ENCODE data around the gene SPACA9.

Gene SPACA9

GRCh38 chr9:132842124-132843044 is 36.3 kb upstream of the SPACA9 start:
- DNase-seq (ENCODE audit: low read depth, low spot score) = no peak
- Histone ChIP-seq H3K9me3 (ENCODE audit: low read depth, low read length) (no peaks in the 10 kb centered on the region), H3K27ac (no peak overlapping the region), H3K9ac (ENCODE audit: insufficient read length) (no peak overlapping the region), H3K4me3 (no peak overlapping the region), H3K36me3 (ENCODE audit: insufficient read depth, low read length) (no peaks in the 10 kb centered on the region)
- TF ChIP-seq POLR2AphosphoS5 (IDR thresholded peaks at IDR 0.05; ENCODE audit: borderline replicate concordance, low read depth, low read length) (no peak), EZH2 (IDR thresholded peaks at IDR 0.05) (no peak), FOXP2 (optimal IDR thresholded peaks at IDR 0.05; ENCODE audit: control extremely low read depth, extremely low read length, insufficient read depth) (no peak)

- H3K9me3 ChIP-seq (ENCODE audit: low read depth, low read length) = no peaks in the 10 kb centered on the region
- H3K27ac ChIP-seq = no peak overlapping the region
- H3K4me3 ChIP-seq = no peak overlapping the region
- DNase-seq (ENCODE audit: low read depth, low spot score) = no peak
- TF ChIP-seq FOXP2 (optimal IDR thresholded peaks at IDR 0.05; ENCODE audit: control extremely low read depth, extremely low read length, insufficient read depth) (no peak), EZH2 (IDR thresholded peaks at IDR 0.05) (no peak), POLR2AphosphoS5 (IDR thresholded peaks at IDR 0.05; ENCODE audit: borderline replicate concordance, low read depth, low read length) (no peak)
- no peak overlapping the region for H3K9ac ChIP-seq (ENCODE audit: insufficient read length)
- H3K36me3 ChIP-seq (ENCODE audit: insufficient read depth, low read length) = no peaks in the 10 kb centered on the region
Observed at GRCh38 chr9:132846109-132846917, 32.4 kb upstream of the SPACA9 start.

DNA sequence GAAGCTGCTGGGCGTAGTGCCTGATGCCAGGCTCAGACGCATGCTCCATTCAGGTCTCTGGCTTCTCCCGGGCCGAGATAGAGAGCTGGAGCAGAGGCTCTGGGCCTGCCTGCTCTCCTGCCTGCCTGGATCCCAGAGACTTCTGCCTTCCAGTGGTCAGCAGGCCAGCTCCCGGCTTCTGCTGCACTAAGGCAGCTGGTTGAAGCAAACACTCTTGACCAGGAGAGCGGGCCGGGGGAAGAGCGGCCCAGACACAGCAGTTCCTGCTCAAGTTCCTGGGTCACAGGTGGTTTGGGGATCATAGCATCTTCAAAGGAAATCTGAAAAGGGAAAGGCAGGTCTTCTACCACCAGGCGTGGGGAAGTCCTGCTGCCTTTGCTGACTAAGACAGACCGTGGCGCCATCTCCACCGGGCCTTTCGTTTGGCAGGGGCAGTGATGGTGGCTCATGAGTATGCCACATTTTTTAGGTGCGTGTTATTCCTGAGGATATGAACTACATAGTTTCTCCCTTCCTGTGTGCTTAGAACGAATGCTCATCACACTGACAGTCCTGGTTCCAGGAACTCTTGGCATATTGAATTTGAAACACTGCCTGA is 31.7 kb upstream of the SPACA9 start:
- Histone ChIP-seq H3K4me3 (no peak overlapping the region), H3K27ac (no peak overlapping the region), H3K9me3 (ENCODE audit: low read depth, low read length) (no peaks in the 10 kb centered on the region), H3K36me3 (ENCODE audit: insufficient read depth, low read length) (no peaks in the 10 kb centered on the region), H3K9ac (ENCODE audit: insufficient read length) (no peak overlapping the region)
- TF ChIP-seq POLR2AphosphoS5 (IDR thresholded peaks at IDR 0.05; ENCODE audit: borderline replicate concordance, low read depth, low read length) (no peak), FOXP2 (optimal IDR thresholded peaks at IDR 0.05; ENCODE audit: control extremely low read depth, extremely low read length, insufficient read depth) (no peak), EZH2 (IDR thresholded peaks at IDR 0.05) (no peak)
- no peak for DNase-seq (ENCODE audit: low read depth, low spot score)

DNA sequence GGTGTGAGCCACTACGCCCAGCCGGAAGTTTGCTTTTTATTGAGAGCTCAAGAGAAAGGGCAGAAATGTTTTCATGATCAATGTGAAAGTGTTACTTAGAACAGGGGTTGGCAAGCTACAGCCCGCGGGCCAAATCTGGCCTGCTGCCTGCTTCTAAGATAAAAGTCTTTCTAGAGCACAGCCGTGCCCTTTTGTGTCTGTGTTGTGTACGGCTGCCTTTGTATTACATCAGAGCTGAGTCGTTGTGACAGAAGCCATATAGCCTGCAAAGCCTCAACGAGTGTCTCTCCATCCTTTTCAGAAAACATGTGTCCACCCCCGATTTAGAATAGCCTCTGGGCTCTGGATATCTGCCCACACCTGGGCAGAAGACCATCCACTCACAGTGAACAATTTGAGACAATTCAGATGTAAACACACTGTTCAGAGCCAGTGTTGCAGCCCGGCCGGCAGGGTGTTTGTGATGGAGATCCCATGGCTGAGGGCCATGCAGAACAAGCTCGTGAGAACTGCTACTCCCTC is 29.5 kb upstream of the SPACA9 start:
- Histone ChIP-seq H3K9me3 (ENCODE audit: low read depth, low read length) (no peaks in the 10 kb centered on the region), H3K36me3 (ENCODE audit: insufficient read depth, low read length) (no peaks in the 10 kb centered on the region), H3K4me3 (no peak overlapping the region), H3K9ac (ENCODE audit: insufficient read length) (no peak overlapping the region), H3K27ac (no peak overlapping the region)
- no peak for DNase-seq (ENCODE audit: low read depth, low spot score)
- TF ChIP-seq EZH2 (IDR thresholded peaks at IDR 0.05) (no peak), FOXP2 (optimal IDR thresholded peaks at IDR 0.05; ENCODE audit: control extremely low read depth, extremely low read length, insufficient read depth) (no peak), POLR2AphosphoS5 (IDR thresholded peaks at IDR 0.05; ENCODE audit: borderline replicate concordance, low read depth, low read length) (no peak)

GRCh38 chr9:132853482-132853881 is 25.2 kb upstream of the SPACA9 start:
- no peak overlapping the region for H3K27ac ChIP-seq
- H3K36me3 ChIP-seq (ENCODE audit: insufficient read depth, low read length) = no peaks in the 10 kb centered on the region
- no peaks in the 10 kb centered on the region for H3K9me3 ChIP-seq (ENCODE audit: low read depth, low read length)
- H3K9ac ChIP-seq (ENCODE audit: insufficient read length) = no peak overlapping the region
- DNase-seq (ENCODE audit: low read depth, low spot score) = no peak
- H3K4me3 ChIP-seq = no peak overlapping the region
- TF ChIP-seq POLR2AphosphoS5 (IDR thresholded peaks at IDR 0.05; ENCODE audit: borderline replicate concordance, low read depth, low read length) (no peak), FOXP2 (optimal IDR thresholded peaks at IDR 0.05; ENCODE audit: control extremely low read depth, extremely low read length, insufficient read depth) (no peak), EZH2 (IDR thresholded peaks at IDR 0.05) (no peak)

DNA sequence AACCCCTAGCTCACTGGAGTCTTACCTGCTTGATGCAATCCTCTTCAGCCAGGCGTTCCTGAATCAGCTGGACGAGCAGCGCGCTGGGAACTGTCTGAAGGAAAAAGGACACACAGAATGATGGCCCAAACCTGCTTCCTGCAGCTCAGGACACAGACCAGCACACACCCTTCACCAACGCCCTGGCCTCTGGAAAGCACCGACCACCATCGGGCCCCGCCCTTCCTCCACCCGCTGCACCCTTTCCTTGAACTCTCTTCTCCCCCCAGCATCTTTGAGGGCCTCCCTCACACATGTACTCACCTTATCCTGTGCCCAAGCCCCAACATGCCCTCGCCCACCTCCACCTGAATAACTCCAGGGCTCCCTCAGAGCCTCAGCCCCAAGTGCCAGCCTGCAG is 23.9 kb upstream of the SPACA9 start:
- no peaks in the 10 kb centered on the region for H3K9me3 ChIP-seq (ENCODE audit: low read depth, low read length)
- TF ChIP-seq FOXP2 (optimal IDR thresholded peaks at IDR 0.05; ENCODE audit: control extremely low read depth, extremely low read length, insufficient read depth) (no peak), EZH2 (IDR thresholded peaks at IDR 0.05) (no peak), POLR2AphosphoS5 (IDR thresholded peaks at IDR 0.05; ENCODE audit: borderline replicate concordance, low read depth, low read length) (no peak)
- H3K36me3 ChIP-seq (ENCODE audit: insufficient read depth, low read length) = no peaks in the 10 kb centered on the region
- no peak for DNase-seq (ENCODE audit: low read depth, low spot score)
- no peak overlapping the region for H3K27ac ChIP-seq
- no peak overlapping the region for H3K9ac ChIP-seq (ENCODE audit: insufficient read length)
- no peak overlapping the region for H3K4me3 ChIP-seq

GRCh38 chr9:132855904-132856303 is 22.8 kb upstream of the SPACA9 start:
- Histone ChIP-seq H3K9me3 (ENCODE audit: low read depth, low read length) (no peaks in the 10 kb centered on the region), H3K9ac (ENCODE audit: insufficient read length) (no peak overlapping the region), H3K27ac (no peak overlapping the region), H3K36me3 (ENCODE audit: insufficient read depth, low read length) (no peaks in the 10 kb centered on the region), H3K4me3 (no peak overlapping the region)
- no peak for DNase-seq (ENCODE audit: low read depth, low spot score)
- TF ChIP-seq FOXP2 (optimal IDR thresholded peaks at IDR 0.05; ENCODE audit: control extremely low read depth, extremely low read length, insufficient read depth) = no peak
- TF ChIP-seq POLR2AphosphoS5 (IDR thresholded peaks at IDR 0.05; ENCODE audit: borderline replicate concordance, low read depth, low read length) = no peak
- TF ChIP-seq EZH2 (IDR thresholded peaks at IDR 0.05) = no peak

DNA sequence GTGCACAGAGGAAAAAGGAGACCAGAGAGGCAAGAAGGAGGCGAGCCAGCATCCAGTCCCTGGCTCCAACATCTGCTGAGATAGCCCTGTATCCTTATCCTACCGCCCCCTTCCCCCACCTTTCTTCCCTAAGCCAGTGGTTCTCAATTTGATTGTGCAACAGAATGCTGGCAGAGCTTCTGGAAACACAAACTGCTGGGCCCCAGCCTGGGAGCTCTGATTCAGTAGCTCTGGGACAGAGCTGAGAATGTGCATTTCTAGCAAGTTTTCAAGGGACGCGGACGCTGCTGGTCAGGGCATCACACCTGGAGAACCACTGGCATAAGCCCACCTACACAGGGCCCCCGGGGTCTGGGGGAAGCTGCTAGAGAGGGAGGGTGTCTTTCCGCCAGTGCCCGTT is 21.7 kb upstream of the SPACA9 start:
- Histone ChIP-seq H3K27ac (no peak overlapping the region), H3K9ac (ENCODE audit: insufficient read length) (no peak overlapping the region), H3K9me3 (ENCODE audit: low read depth, low read length) (no peaks in the 10 kb centered on the region), H3K36me3 (ENCODE audit: insufficient read depth, low read length) (no peaks in the 10 kb centered on the region), H3K4me3 (no peak overlapping the region)
- TF ChIP-seq FOXP2 (optimal IDR thresholded peaks at IDR 0.05; ENCODE audit: control extremely low read depth, extremely low read length, insufficient read depth) = no peak
- TF ChIP-seq POLR2AphosphoS5 (IDR thresholded peaks at IDR 0.05; ENCODE audit: borderline replicate concordance, low read depth, low read length) = no peak
- no peak for TF ChIP-seq EZH2 (IDR thresholded peaks at IDR 0.05)
- no peak for DNase-seq (ENCODE audit: low read depth, low spot score)
